Upper lobe of left lung (tissue), 6 donors: Measurements from ENCODE around the gene DOK7. TPM values are rescaled to one million over a fixed set of nuclear protein-coding genes. Genes with fewer than 3 reads are reported as not detected.
A peak's percentile ranks its signal among the peaks of the same experiment; 100 is the strongest.

Source experiments
- ATAC-seq, 2 donors: fragments of 200-7000 bp; cut with Tn5 transposase; one replicate each; pipeline ENCODE4 v1.9.1; 2022; ENCODE audit warnings: mild to moderate bottlenecking in 2 of 2, moderate library complexity in 2 of 2; ENCODE audit not compliant: low FRiP score in 2 of 2
- DNase-seq, 2 donors: peaks; one replicate each; pipeline ENCODE4 v3.0.0-alpha.2; 2019 to 2020
- H3K27ac ChIP-seq, 4 donors: fragments of 200-600 bp; sonication (generic); one replicate each; pipeline ENCODE4 v1.5.1; 2016 to 2019
- H3K27me3 ChIP-seq, 4 donors: fragments of 200-600 bp; sonication (generic); one replicate each; pipeline ENCODE4 v1.5.1; 2017 to 2019
- H3K36me3 ChIP-seq, 4 donors: fragments of 200-600 bp; sonication (generic); one replicate each; pipeline ENCODE4 v1.5.1; 2016 to 2019
- H3K4me1 ChIP-seq, 4 donors: fragments of 200-600 bp; sonication (generic); one replicate each; pipeline ENCODE4 v1.5.1; 2018 to 2019
- H3K4me3 ChIP-seq, 4 donors: fragments of 200-600 bp; sonication (generic); one replicate each; pipeline ENCODE4 v1.5.1; 2017 to 2019; ENCODE audit warnings: mild to moderate bottlenecking in 2 of 4, moderate library complexity in 1 of 4
- H3K9me3 ChIP-seq, 4 donors: fragments of 200-600 bp; sonication (generic); one replicate each; pipeline ENCODE4 v1.5.1; 2018 to 2019
- CTCF ChIP-seq, 6 experiments: fragments of 450-650 bp in 4 of 6; fragments of 200-600 bp in 2 of 6; sonication (generic) in 2 of 6; IDR thresholded peaks; one replicate each; pipeline ENCODE4 v1.5.1; 2016 to 2019; ENCODE audit warnings: antibody characterized with exemption in 6 of 6
- EP300 ChIP-seq, 4 donors: sonication (generic); formaldehyde crosslinking; IDR thresholded peaks; one replicate each; pipeline ENCODE4 v1.5.1; 2017; ENCODE audit warnings: antibody characterized with exemption in 4 of 4, control low read depth in 2 of 4
- POLR2A ChIP-seq, 4 donors: fragments of 450-650 bp; IDR thresholded peaks; one replicate each; pipeline ENCODE4 v1.5.1; 2016 to 2017; ENCODE audit warnings: antibody characterized with exemption in 4 of 4, mild to moderate bottlenecking in 2 of 4
- POLR2AphosphoS5 ChIP-seq, 2 donors: sonication (generic); formaldehyde crosslinking; IDR thresholded peaks; one replicate each; pipeline ENCODE4 v1.5.1; 2017; ENCODE audit warnings: antibody characterized with exemption in 2 of 2
- WGBS, 2 donors: methylation state at CpG; one replicate each; pipeline ENCODE4 v1.1.5; 2017 to 2018; 5-methylcytosine and 5-hydroxymethylcytosine counted together
- total RNA-seq, 6 donors: library from RNA; depleted of rRNA in 4 of 6; stranded (reverse); fragments of >200 nt in 4 of 6; gene quantifications; one replicate each; pipeline versions ENCODE4 v1.1.0 to v1.2.1, GENCODE V29; 2016 to 2021
- donor health status: DM: no; HTN: no; CAD: no; lungs with moderate emphysema.
- donor health status: DM: no; HTN: yes; CAD: no; lungs with severe emphysema.

The DOK7 gene
- total RNA-seq, 6 donors from 2014 or later: 2.1 to 16.0 (median 4.0) TPM

GRCh38 chr4:3436798-3437581 lies 26.1 kb upstream of the DOK7 start:
- peak overlapping the region in 1 of 4 donors; percentile 25 for H3K27ac ChIP-seq
- DNase-seq (peak; percentile 59 to 85), ATAC-seq (peak; percentile 7 to 24)
- peaks cover 0 to 13% (median 3%) of the 10 kb centered on the region in 4 donors for H3K36me3 ChIP-seq
- H3K27me3 ChIP-seq: no peaks in the 10 kb centered on the region
- peaks cover 0 to 10% (median 5%) of the 10 kb centered on the region in 4 donors for H3K4me1 ChIP-seq
- no peaks in the 10 kb centered on the region for H3K9me3 ChIP-seq
- H3K4me3 ChIP-seq: no peak overlapping the region
- TF ChIP-seq POLR2A (IDR thresholded peaks at IDR 0.05) (no peak), POLR2AphosphoS5 (IDR thresholded peaks at IDR 0.05) (no peak), CTCF (IDR thresholded peaks at IDR 0.05) (no peak), EP300 (IDR thresholded peaks at IDR 0.05) (no peak)
- WGBS, 2 donors: 83 to 87% methylated on average over 9 to 18 of the region's 19 CpGs

GRCh38 chr4:3437582-3437936 lies 25.5 kb upstream of the DOK7 start:
- no peak overlapping the region for H3K4me3 ChIP-seq
- WGBS, 2 donors: 73 to 93% methylated on average over 4 to 9 of the region's 9 CpGs
- TF ChIP-seq POLR2AphosphoS5 (IDR thresholded peaks at IDR 0.05) (no peak), POLR2A (IDR thresholded peaks at IDR 0.05) (no peak), EP300 (IDR thresholded peaks at IDR 0.05) (no peak), CTCF (IDR thresholded peaks at IDR 0.05) (no peak)
- DNase-seq (peak in 1 of 2 donors; percentile 74), ATAC-seq (no peak)
- no peaks in the 10 kb centered on the region for H3K9me3 ChIP-seq
- no peak overlapping the region for H3K27ac ChIP-seq
- H3K36me3 ChIP-seq: peaks cover 0 to 9% (median under 1%) of the 10 kb centered on the region in 4 donors
- peaks cover 0 to 10% (median 5%) of the 10 kb centered on the region in 4 donors for H3K4me1 ChIP-seq
- no peaks in the 10 kb centered on the region for H3K27me3 ChIP-seq

- WGBS, 2 donors: 78 to 85% methylated on average over 6 to 17 of the region's 28 CpGs
Observed at GRCh38 chr4:3437998-3438846, 24.9 kb upstream of the DOK7 start.

GRCh38 chr4:3438847-3439180 lies 24.3 kb upstream of the DOK7 start:
- H3K27me3 ChIP-seq: no peaks in the 10 kb centered on the region
- no peaks in the 10 kb centered on the region for H3K36me3 ChIP-seq
- peaks cover 0 to 20% (median 8%) of the 10 kb centered on the region in 4 donors for H3K4me1 ChIP-seq
- no peak for DNase-seq
- H3K9me3 ChIP-seq: no peaks in the 10 kb centered on the region
- no peak overlapping the region for H3K4me3 ChIP-seq
- H3K27ac ChIP-seq: no peak overlapping the region
- TF ChIP-seq CTCF (IDR thresholded peaks at IDR 0.05): no peak
- TF ChIP-seq POLR2A (IDR thresholded peaks at IDR 0.05): no peak
- TF ChIP-seq POLR2AphosphoS5 (IDR thresholded peaks at IDR 0.05): no peak
- no peak for ATAC-seq
- 78 to 91% methylated on average over 7 to 9 of the region's 10 CpGs for WGBS, 2 donors

More at GRCh38 chr4:3437998-3438846, 24.9 kb upstream of the DOK7 start:
- H3K4me3 ChIP-seq: no peak overlapping the region
- no peak overlapping the region for H3K27ac ChIP-seq
- H3K36me3 ChIP-seq: peaks cover 0 to 3% (median 0%) of the 10 kb centered on the region in 4 donors
- ATAC-seq (no peak), DNase-seq (peak in 1 of 2 donors; percentile 70)
- H3K27me3 ChIP-seq: no peaks in the 10 kb centered on the region
- TF ChIP-seq EP300 (IDR thresholded peaks at IDR 0.05): no peak
- TF ChIP-seq CTCF (IDR thresholded peaks at IDR 0.05): no peak
- TF ChIP-seq POLR2AphosphoS5 (IDR thresholded peaks at IDR 0.05): no peak
- no peak for TF ChIP-seq POLR2A (IDR thresholded peaks at IDR 0.05)
- peaks cover 0 to 14% (median 6%) of the 10 kb centered on the region in 4 donors for H3K4me1 ChIP-seq
- no peaks in the 10 kb centered on the region for H3K9me3 ChIP-seq
